SK-N-SH (cell line): ENCODE data around the gene SLC16A5.

Experiments used
- GABPA ChIP-seq: IDR thresholded peaks from 2 replicates; pipeline ENCODE4 v1.4.0; 2012; ENCODE audit warnings: low read depth, mild to moderate bottlenecking
- GATA2 ChIP-seq: sonication (generic); formaldehyde crosslinking; IDR thresholded peaks from 2 replicates; pipeline ENCODE4 v1.5.0; 2020; ENCODE audit warnings: mild to moderate bottlenecking, missing genetic modification reagents
- IRF3 ChIP-seq: fragments of 150-350 bp; IDR thresholded peaks from 2 replicates; pipeline ENCODE4 v1.6.1; 2016; ENCODE audit warnings: mild to moderate bottlenecking, low read depth, low read length
- RXRA ChIP-seq: IDR thresholded peaks from 2 replicates; pipeline ENCODE4 v1.4.0; 2012; ENCODE audit warnings: low read depth, mild to moderate bottlenecking, borderline replicate concordance
- SIN3A ChIP-seq: IDR thresholded peaks from 2 replicates; pipeline ENCODE4 v1.6.1; 2012; ENCODE audit warnings: low read depth, mild to moderate bottlenecking, low read length, moderate library complexity, borderline replicate concordance
- TAF1 ChIP-seq: IDR thresholded peaks from 2 replicates; pipeline ENCODE4 v1.6.1; 2012; ENCODE audit warnings: low read depth, mild to moderate bottlenecking, low read length, moderate library complexity, borderline replicate concordance
- USF2 ChIP-seq: fragments of 150-350 bp; IDR thresholded peaks from 2 replicates; pipeline ENCODE4 v1.6.1; 2017; ENCODE audit warnings: antibody characterized with exemption, low read length, low read depth, borderline replicate concordance
- TF ChIP-seq, protein P1 (sequence below): fragments of 200-600 bp; sonication (generic); IDR thresholded peaks from 2 replicates; pipeline ENCODE4 v1.6.1; 2017; ENCODE audit warnings: antibody characterized with exemption, mild to moderate bottlenecking, moderate library complexity

GRCh38 chr17:75082683-75083082, 5.1 kb upstream of the SLC16A5 start:
- TF ChIP-seq USF2 (no peak), GABPA (no peak), IRF3 (no peak), SIN3A (no peak), TAF1 (no peak), GATA2 (CRISPR knock-in tag) (no peak), RXRA (no peak)
- TF ChIP-seq, protein P1, sequence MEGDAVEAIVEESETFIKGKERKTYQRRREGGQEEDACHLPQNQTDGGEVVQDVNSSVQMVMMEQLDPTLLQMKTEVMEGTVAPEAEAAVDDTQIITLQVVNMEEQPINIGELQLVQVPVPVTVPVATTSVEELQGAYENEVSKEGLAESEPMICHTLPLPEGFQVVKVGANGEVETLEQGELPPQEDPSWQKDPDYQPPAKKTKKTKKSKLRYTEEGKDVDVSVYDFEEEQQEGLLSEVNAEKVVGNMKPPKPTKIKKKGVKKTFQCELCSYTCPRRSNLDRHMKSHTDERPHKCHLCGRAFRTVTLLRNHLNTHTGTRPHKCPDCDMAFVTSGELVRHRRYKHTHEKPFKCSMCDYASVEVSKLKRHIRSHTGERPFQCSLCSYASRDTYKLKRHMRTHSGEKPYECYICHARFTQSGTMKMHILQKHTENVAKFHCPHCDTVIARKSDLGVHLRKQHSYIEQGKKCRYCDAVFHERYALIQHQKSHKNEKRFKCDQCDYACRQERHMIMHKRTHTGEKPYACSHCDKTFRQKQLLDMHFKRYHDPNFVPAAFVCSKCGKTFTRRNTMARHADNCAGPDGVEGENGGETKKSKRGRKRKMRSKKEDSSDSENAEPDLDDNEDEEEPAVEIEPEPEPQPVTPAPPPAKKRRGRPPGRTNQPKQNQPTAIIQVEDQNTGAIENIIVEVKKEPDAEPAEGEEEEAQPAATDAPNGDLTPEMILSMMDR = no peak
